ENCODE data around the gene ARMC6.

DNA sequence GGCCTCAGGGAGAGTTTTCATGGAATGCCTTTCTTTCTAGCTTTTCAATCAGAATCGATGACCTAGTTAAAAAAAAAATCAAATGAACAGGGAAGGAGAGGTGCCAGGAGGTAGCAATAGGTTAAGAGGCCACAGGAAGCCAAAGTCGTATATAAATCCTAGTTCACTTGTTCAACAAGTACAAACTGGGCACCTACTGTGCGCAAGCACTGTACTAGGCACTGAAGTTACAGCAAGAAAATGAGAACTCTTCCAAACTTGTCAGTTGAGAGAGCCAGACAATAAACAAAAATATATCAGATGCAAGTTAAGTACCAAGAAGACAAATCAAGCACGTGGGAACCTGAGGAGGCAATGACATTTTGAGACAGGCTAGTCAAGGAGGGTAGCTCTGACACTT lies 6.2 kb upstream of the ARMC6 start:
- no peak for TF ChIP-seq POLR2A (IDR thresholded peaks at IDR 0.05)
- TF ChIP-seq, protein P1, sequence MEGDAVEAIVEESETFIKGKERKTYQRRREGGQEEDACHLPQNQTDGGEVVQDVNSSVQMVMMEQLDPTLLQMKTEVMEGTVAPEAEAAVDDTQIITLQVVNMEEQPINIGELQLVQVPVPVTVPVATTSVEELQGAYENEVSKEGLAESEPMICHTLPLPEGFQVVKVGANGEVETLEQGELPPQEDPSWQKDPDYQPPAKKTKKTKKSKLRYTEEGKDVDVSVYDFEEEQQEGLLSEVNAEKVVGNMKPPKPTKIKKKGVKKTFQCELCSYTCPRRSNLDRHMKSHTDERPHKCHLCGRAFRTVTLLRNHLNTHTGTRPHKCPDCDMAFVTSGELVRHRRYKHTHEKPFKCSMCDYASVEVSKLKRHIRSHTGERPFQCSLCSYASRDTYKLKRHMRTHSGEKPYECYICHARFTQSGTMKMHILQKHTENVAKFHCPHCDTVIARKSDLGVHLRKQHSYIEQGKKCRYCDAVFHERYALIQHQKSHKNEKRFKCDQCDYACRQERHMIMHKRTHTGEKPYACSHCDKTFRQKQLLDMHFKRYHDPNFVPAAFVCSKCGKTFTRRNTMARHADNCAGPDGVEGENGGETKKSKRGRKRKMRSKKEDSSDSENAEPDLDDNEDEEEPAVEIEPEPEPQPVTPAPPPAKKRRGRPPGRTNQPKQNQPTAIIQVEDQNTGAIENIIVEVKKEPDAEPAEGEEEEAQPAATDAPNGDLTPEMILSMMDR (IDR thresholded peaks at IDR 0.05): no peak
